Fibroblast of skin of abdomen (primary cell): Measurements from ENCODE around the gene FHIT.

Experiments
- DNase-seq: peaks from one replicate; pipeline ENCODE4 v3.0.0-alpha.2; 2013

Gene FHIT

DNA sequence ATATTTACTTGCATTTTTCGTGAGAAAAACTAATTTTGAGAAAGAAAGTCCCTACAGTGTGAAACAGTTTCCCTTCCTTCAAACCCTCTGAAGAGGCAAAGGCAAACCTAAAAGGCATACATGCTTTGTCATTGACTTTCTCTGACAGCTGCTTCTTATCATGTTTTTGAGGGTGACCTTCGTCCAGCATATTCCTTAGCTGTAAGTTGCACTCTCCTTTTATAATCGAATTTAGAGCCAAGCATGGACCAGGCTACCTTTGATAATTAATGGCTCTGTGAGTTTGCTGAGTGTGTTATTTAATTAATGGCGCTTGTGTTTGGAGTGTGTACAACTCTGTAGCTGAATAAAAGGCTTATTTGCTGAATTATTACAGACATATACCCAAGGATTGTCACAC lies 1517.2 kb downstream of the FHIT start:
- DNase-seq, result no peak

DNA sequence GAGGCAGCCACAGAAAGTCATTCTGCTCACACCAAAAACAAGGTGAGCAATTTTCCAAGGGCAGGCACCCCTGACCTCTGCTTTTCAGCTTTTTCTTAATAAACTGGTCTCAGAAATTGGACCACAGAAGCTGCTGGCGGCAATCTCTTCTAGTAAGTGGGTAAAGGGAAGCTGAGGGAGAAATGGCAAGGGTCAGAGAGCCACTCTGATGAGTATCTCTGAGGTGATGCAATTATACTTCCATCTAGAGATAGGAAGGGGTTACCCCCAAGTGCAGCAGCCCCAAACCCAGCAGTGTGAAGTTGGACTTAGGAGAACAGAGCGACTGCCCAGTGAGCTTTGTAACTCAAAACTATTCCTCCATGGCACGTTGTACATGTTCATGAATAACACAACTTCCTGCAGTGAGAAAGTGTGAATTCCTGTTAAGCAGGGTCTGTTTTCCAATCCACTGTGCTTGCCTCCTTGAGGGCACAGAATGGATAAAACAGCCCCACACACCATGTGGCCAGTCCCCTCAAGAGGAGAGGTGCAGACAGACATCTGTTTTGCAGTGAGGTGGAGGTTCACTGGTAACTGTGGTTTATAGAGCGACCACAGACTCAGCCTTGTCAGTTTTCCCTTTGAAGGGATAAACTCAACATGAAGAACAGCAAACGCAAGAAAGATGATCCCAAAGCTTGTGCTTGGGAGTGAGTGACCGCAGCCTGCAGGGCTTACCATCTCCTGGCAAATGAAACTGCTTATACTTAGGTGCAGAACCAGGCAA lies 1518.0 kb downstream of the FHIT start:
- no peak for DNase-seq

DNA sequence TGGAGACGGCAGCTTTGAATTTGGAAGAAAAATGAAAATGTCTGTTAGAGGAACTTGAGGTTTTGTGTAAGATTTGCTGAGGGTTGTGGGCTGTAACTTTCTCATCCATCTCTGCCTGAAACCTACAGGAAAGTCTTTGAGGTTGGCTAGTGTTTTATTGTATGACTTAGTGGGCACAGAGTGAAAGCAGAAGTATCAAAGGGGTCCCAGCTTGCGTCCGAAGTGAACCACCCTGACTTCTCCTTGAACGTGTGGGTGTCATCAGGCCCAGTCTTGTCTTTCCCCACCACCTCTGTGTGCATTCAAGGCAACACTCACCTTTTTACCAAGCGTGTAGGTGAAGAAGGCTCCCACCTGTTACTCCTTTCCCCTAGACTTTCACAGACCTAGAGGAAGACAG lies 1519.3 kb downstream of the FHIT start:
- DNase-seq, result no peak

DNA sequence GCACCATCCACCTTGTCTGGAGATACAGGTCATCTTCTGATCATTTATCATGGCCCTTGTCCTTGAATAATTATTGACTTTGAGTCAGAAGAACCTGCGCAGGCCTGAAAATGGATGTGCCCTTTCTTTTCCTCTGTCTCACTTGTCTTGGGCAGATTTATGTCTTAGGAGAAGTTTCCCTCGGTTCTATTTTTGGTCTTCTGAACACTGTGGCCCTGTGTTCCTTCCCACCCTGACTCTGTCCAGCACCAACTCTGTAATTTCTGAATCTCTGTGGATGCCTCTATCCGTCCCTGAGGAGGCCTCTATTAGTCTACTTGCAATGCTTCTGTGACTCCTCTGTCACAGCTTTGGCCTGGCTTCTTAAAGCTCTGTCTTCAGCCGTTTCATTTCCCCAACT lies 1520.7 kb downstream of the FHIT start:
- DNase-seq, result no peak

DNA sequence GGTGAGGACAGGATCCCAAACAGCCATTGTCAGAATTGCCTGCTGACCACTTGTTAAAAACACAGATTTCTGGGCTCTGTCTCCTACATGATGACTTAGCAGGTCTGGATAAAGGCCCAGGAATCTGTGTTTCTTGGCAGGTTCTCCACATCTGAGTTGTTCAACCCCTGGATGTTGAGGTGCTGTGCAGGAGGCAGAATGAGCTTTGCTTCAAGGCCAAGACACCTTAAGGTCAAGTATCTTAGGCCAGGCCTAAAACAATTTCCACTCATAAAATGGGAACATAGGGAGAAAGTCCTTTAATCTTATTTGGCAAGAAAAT lies 1522.7 kb downstream of the FHIT start:
- DNase-seq, result no peak

DNA sequence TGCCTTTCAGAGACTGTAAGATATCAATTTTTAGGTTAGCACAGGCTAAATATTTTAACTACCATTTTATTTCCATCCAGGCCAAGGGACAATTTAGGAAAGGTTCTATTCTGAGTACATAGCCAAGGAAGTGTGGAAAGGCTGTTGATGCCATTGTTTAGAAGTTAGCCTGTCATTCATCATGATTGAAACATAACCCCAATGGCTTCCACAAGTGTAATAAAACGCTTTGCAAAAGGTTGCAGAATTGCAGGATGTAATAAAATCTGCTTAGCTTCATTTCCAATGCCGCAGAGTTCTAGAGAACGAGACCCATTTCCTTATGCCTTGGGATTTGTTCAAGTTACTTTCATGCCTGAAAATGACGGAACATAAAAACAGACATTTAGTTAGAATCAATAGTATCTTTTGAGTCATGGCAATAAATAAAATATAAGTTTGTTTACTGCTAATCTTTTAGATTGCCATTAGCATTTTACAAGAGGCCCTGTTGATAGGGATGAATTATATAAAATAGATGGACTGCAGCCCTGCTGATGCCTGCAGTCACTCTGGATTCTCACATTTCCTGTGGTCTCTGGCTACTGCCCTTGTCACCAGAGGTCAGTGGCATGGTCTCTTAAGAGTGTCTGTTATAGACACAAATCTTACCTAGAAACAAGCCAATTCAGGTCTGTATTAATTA lies 1523.2 kb downstream of the FHIT start:
- DNase-seq, result no peak

DNA sequence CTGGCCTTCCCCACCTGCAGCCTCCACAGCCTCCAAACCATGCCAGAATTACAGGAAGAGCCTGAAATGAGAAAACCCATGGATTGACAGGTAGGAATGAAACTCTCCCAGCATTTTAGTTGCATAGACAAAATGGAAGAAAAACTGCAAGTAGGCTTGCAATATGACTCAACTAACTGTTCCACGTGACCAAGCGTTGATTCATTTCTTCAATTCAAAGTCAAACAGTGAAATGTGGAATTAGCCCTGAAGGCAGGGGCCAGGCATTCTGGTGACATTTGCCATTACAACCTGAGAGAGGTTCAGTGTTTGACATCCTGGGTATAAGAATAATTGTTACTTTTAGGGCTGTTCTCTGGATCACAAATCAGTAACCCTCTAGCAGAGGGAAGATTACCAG lies 1525.0 kb downstream of the FHIT start:
- DNase-seq, result no peak

DNA sequence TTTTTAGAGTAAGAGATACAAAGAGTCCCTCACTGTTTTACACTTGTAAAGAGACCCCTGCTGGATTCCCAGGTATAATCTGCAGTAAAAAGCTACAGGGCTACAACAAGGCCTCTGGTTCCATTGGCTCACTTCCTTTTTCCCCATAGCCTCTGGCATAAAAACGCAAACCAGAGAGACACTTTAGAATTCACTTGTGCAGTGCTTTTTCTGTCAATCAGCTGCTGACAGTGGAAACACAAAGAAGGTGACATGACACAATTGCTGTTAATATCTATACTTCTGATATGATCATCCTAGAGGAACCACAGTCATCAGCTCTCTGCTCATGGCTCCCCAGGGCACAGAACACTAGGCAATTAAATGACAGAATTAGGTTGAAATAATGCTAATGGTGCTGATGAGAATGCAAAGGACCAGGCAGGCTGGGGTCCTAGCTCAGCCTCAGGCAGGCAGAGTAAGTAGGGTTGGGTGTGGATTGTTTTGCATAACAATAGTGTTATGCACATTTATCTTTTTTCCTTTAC lies 1533.5 kb downstream of the FHIT start:
- no peak for DNase-seq

DNA sequence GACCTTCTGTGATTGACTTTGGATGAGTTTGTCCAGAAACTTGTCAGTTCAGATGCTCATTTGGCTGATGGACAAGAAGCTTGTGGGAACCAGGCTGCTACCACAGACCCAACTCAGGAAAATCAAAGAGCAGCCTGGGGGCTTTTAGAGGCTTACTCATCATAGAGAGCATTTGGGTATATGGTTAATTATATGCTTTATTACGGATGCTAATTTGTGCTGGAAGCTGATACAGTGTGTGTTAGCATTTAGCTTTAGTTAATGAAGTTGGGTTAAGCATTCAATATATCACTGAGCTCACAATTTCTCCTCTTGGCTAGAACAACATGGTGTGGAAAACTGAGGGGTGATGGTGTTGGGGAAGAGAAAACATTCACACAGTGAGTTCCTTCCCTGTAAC lies 1537.2 kb downstream of the FHIT start:
- DNase-seq, result no peak

DNA sequence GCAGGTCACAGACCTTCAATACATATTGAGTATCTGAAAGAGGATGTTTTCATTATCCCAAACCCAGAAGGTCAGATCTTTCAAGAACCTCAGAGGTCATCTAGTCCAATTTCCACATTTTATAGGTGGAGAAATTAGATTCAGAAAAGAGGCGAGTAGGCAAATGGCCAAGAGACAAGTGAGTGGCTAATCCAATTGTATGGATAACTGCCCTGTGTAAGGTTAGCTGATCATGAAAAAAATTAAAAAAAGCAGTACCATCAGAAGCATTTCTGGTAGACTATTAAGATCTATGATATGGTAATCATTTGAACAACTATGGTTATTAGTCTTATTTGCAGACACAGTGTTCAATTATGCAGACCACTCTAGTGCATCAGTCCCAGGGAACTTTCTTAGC lies 1540.7 kb downstream of the FHIT start:
- DNase-seq, result no peak

DNA sequence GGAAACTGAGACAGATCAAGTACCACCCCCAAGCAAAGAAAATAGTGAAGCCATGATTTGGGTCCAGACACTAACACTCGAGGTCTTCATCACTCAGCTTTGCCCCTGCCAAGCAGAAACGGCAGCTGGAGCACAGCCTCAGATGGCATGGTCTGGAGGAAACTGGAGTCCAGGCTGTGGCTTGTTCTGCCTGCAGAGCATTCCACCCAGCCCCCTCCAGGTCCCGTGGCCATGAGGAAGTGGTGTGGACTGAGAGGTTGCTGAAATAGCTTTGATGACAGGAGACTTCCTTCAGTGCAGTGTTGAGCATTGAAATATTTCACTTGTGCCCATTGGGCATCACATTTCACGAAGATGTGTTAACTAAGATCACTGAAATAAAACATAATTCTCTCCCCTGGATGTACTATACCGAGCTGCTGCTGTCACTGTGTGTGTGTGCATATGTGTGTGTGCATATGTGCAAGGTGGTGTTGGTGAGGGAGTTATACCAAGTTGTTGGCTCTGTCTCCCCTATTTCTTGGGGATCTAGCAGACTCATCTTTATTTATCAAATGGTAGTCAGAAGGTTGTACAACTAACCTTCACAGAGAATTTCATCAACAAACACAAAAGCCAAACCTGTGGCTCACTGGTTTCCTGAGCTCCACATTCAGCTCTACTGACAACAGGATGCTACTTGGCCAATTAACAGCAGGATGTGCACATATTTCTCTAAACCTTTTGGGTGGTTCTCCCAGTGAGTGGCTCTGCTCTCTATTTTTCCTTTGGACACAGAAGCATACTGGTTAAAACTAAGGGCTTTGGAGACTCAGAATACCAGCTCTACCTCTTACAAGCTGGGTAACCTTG lies 1541.3 kb downstream of the FHIT start:
- no peak for DNase-seq

DNA sequence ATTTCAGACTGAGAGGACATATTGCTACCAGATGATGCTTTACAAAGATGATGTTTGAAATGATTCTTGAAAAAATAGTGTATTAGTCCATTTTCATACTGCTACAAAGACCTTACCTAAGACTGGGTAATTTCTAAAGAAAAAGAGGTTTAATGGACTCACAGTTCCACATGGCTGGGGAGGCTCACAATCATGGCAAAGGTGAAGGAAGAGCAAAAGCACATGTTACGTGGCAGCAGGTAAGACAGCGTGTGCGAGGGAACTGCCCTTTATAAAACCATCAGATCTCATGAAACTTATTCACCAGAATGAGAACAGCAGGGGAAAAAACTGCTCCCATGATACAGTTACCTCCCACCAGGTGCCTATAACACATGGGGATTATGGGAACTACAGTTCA lies 1543.0 kb downstream of the FHIT start:
- no peak for DNase-seq

DNA sequence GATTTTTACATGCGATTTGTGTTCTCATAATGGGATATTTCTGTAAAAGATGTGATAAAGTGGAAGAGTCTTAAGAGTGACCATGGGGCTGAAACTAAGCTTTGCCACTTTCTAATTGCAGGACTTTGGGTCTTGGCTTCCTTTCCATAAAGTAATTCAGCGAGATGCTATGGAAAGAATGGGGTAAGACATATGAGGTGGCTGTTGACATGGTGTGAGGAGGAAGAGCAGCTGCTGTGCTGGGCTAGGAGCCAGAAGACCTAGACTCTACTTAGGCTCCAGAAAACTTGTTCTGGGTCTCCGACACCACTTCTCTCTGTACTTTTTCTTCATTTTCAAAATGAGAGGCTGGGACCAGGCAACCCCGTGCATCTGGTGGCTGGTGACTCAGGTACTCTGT lies 1547.0 kb downstream of the FHIT start:
- peak; percentile 1 for DNase-seq

DNA sequence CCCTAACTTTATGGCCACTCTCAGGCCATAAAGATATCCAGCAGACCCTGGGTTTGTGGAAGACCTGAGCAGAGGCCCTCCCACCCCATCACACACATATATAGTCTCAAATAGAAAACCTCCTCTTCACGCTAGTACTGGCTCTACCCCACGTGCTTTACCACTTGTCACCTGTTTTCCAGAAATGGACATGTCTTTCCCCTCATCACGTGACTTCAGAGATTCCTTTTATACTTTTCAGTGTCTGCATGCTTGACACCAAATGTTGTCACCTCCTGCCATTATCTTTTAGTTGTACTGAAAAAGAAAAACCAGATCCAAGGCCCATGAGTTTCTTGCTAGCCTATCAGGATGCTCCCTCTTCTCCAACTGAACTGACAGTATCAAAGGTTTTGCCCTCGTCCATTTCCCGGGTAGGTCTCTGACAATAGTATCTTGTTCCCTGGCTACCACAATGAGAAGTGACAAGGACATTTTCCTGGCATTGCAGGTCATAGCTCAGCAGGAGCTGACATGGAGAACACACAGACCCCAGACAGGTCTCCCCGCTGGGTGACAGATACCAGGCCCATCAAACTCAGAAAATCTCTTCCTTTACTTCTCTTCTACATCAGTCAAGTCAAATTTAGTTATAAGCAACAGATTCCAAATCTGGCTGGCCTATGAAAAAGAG lies 1551.5 kb downstream of the FHIT start:
- no peak for DNase-seq
